MM.1S (cell line): ENCODE results near the gene GNS.

ENCODE experiments used
- DNase-seq: peaks from one replicate; pipeline ENCODE4 v3.0.0-alpha.2; 2015
- H2AFZ ChIP-seq: fragments of 300-600 bp; sonication (generic); 2 replicates; pipeline ENCODE4 v1.6.0; 2016; ENCODE audit warnings: antibody characterized with exemption, low read length
- H3F3A ChIP-seq: fragments of 300-600 bp; sonication (generic); 2 replicates; pipeline ENCODE4 v1.6.1; 2016; ENCODE audit warnings: mild to moderate bottlenecking, antibody characterized with exemption, low read length, moderate library complexity, mixed read lengths; ENCODE audit not compliant: insufficient read depth
- H3K27ac ChIP-seq: fragments of 300-600 bp; sonication (generic); 2 replicates; pipeline ENCODE4 v1.5.1; 2016; ENCODE audit warnings: mild to moderate bottlenecking, low read length
- H3K27me3 ChIP-seq: fragments of 300-600 bp; sonication (generic); replicated peaks from 2 replicates; pipeline ENCODE4 v1.6.0; 2016; ENCODE audit warnings: low read length; ENCODE audit not compliant: insufficient read depth
- H3K36me3 ChIP-seq: fragments of 300-600 bp; sonication (generic); replicated peaks from 2 replicates; pipeline ENCODE4 v1.6.1; 2016; ENCODE audit warnings: mild to moderate bottlenecking, low read length, mixed read lengths; ENCODE audit not compliant: insufficient read depth
- H3K4me1 ChIP-seq: fragments of 300-600 bp; sonication (generic); 2 replicates; pipeline ENCODE4 v1.6.1; 2016; ENCODE audit warnings: low read length, mixed read lengths
- H3K4me2 ChIP-seq: fragments of 300-600 bp; sonication (generic); 2 replicates; pipeline ENCODE4 v1.6.0; 2016; ENCODE audit warnings: low read depth, low read length
- H3K4me3 ChIP-seq: fragments of 300-600 bp; sonication (generic); 2 replicates; pipeline ENCODE4 v1.5.1; 2016; ENCODE audit warnings: low read length, mixed read lengths
- H3K79me2 ChIP-seq: fragments of 300-600 bp; sonication (generic); 2 replicates; pipeline ENCODE4 v1.6.1; 2016; ENCODE audit warnings: mixed run types, low read length, mixed read lengths
- H3K9ac ChIP-seq: fragments of 300-600 bp; sonication (generic); 2 replicates; pipeline ENCODE4 v1.6.1; 2016; ENCODE audit warnings: low read length, mixed read lengths
- H3K9me2 ChIP-seq: fragments of 300-600 bp; sonication (generic); replicated peaks from 2 replicates; pipeline ENCODE4 v1.6.1; 2016; ENCODE audit warnings: mild to moderate bottlenecking, low read length, mixed read lengths; ENCODE audit not compliant: insufficient read depth
- H3K9me3 ChIP-seq: fragments of 300-600 bp; sonication (generic); replicated peaks from 2 replicates; pipeline ENCODE4 v1.6.1; 2016; ENCODE audit warnings: mild to moderate bottlenecking, low read length, mixed read lengths; ENCODE audit not compliant: insufficient read depth
- H4K20me1 ChIP-seq: fragments of 300-600 bp; sonication (generic); 2 replicates; pipeline ENCODE4 v1.6.1; 2016; ENCODE audit warnings: mild to moderate bottlenecking, low read length, moderate library complexity, mixed read lengths; ENCODE audit not compliant: insufficient read depth
- CTCF ChIP-seq: fragments of 300-600 bp; sonication (generic); IDR thresholded peaks from 2 replicates; pipeline ENCODE4 v1.5.1; 2016; ENCODE audit warnings: antibody characterized with exemption, low read length, mixed read lengths
- EZH2 ChIP-seq: fragments of 300-600 bp; sonication (generic); optimal IDR thresholded peaks from 2 replicates; pipeline ENCODE3; 2017; ENCODE audit warnings: low read depth, mild to moderate bottlenecking, antibody characterized with exemption, low read length, mixed read lengths
- EZH2phosphoT487 ChIP-seq: fragments of 300-600 bp; sonication (generic); IDR thresholded peaks from 2 replicates; pipeline ENCODE4 v1.6.1; 2018; ENCODE audit warnings: antibody characterized with exemption, low read length

Gene GNS

GRCh38 chr12:64745980-64746379, 13.2 kb downstream of the GNS start:
- Histone ChIP-seq H3K27me3 (no peaks in the 10 kb centered on the region), H3K4me2 (no peak overlapping the region), H3K4me1 (peaks cover 5% of the 10 kb centered on the region; the same call in 1 of the 2 replicates), H3K9me2 (no peaks in the 10 kb centered on the region), H3F3A (0 out of 2 replicates have a peak, but pooled peaks cover 3% of the 10 kb centered on the region), H3K9me3 (no peaks in the 10 kb centered on the region), H4K20me1 (no peaks in the 10 kb centered on the region; the same call in 1 of the 2 replicates), H3K4me3 (no peak overlapping the region), H3K9ac (no peak overlapping the region), H2AFZ (no peak overlapping the region), H3K79me2 (0 out of 2 replicates have a peak, but pooled peaks cover 2% of the 10 kb centered on the region), H3K27ac (no peak overlapping the region), H3K36me3 (peaks cover 9% of the 10 kb centered on the region; the same call in 1 of the 2 replicates)
- DNase-seq, result no peak
- TF ChIP-seq EZH2 (no peak), EZH2phosphoT487 (no peak), CTCF (no peak)

GRCh38 chr12:64745259-64745807, 13.9 kb downstream of the GNS start:
- Histone ChIP-seq H3K9ac (no peak overlapping the region), H3F3A (0 out of 2 replicates have a peak, but pooled peaks cover 3% of the 10 kb centered on the region), H3K27ac (no peak overlapping the region), H3K4me3 (no peak overlapping the region), H3K79me2 (0 out of 2 replicates have a peak, but pooled peaks cover 2% of the 10 kb centered on the region), H2AFZ (no peak overlapping the region), H3K4me2 (no peak overlapping the region), H3K9me3 (no peaks in the 10 kb centered on the region), H3K9me2 (no peaks in the 10 kb centered on the region), H4K20me1 (no peaks in the 10 kb centered on the region; the same call in 1 of the 2 replicates), H3K27me3 (no peaks in the 10 kb centered on the region), H3K36me3 (peaks cover 9% of the 10 kb centered on the region; the same call in 1 of the 2 replicates), H3K4me1 (peaks cover 5% of the 10 kb centered on the region; the same call in 1 of the 2 replicates)
- no peak for TF ChIP-seq EZH2
- TF ChIP-seq EZH2phosphoT487, result no peak
- TF ChIP-seq CTCF, result no peak
- no peak for DNase-seq

- TF ChIP-seq EZH2, result no peak
- no peak for TF ChIP-seq EZH2phosphoT487
- no peak for TF ChIP-seq CTCF
- H3K27ac ChIP-seq, result no peak overlapping the region
- H3K79me2 ChIP-seq, result 0 out of 2 replicates have a peak, but pooled peaks cover 2% of the 10 kb centered on the region
- no peaks in the 10 kb centered on the region; the same call in 1 of the 2 replicates for H4K20me1 ChIP-seq
- H3K4me3 ChIP-seq, result no peak overlapping the region
- no peaks in the 10 kb centered on the region for H3K9me3 ChIP-seq
- H2AFZ ChIP-seq, result no peak overlapping the region
- H3F3A ChIP-seq, result 0 out of 2 replicates have a peak, but pooled peaks cover 3% of the 10 kb centered on the region
- H3K27me3 ChIP-seq, result no peaks in the 10 kb centered on the region
- H3K36me3 ChIP-seq, result peaks cover 9% of the 10 kb centered on the region; the same call in 1 of the 2 replicates
- no peaks in the 10 kb centered on the region for H3K9me2 ChIP-seq
- no peak for DNase-seq
- no peak overlapping the region for H3K9ac ChIP-seq
- peaks cover 5% of the 10 kb centered on the region; the same call in 1 of the 2 replicates for H3K4me1 ChIP-seq
- no peak overlapping the region for H3K4me2 ChIP-seq
Measured at GRCh38 chr12:64744422-64745258, 14.6 kb downstream of the GNS start.
